HCT116 (cell line): ENCODE measurements around the gene TRPM3. TPM values are rescaled to one million over a fixed set of nuclear protein-coding genes. Genes with fewer than 3 reads are reported as not detected.

Experiments used
- ATAC-seq: fragments of 200-7000 bp; cut with Tn5 transposase; 2 replicates; pipeline ENCODE4 v1.9.1; 2020; ENCODE audit warnings: mild to moderate bottlenecking, moderate library complexity
- BruUV-seq: library from RNA; stranded (reverse); fragments of 400-500 nt; replicated peaks from 2 replicates; lab custom pipeline; 2021; lab: Mats Ljungman, UMichigan
- CTCF ChIA-PET: fragments of 300-600 bp; sonication (Branson Sonifier 250); formaldehyde crosslinking; loops from one replicate; lab custom pipeline; 2021; ENCODE audit warnings: antibody characterized with exemption; lab: Charles Lee
- POLR2A ChIA-PET: fragments of 300-600, 350-600 bp; sonication (Branson Sonifier 250); formaldehyde crosslinking; loops from one replicate; lab custom pipeline; 2021; ENCODE audit warnings: antibody characterized with exemption; lab: Charles Lee
- RAD21 ChIA-PET, 2 experiments: fragments of 300-600 bp; sonication (Branson Sonifier 250); formaldehyde crosslinking; loops; one replicate each; lab custom pipeline; 2023; ENCODE audit warnings: low total read pairs in 2 of 2; ENCODE audit not compliant: uncharacterized antibody in 2 of 2, unreplicated experiment in 2 of 2, low non-redundant PET in 1 of 2; lab: Charles Lee
- DNase-seq: peaks from one replicate; pipeline ENCODE4 v3.0.0-alpha.2; 2010; ENCODE audit warnings: low read depth, low spot score
- H2AFZ ChIP-seq: fragments of 200-600 bp; shearing (Covaris generic), sonication (generic); 2 replicates; pipeline ENCODE4 v1.6.1; 2017; ENCODE audit warnings: low read depth, mixed run types, mixed read lengths, antibody characterized with exemption, low read length; ENCODE audit not compliant: poor library complexity, severe bottlenecking
- H3K27ac ChIP-seq: 2 replicates; pipeline ENCODE4 v1.5.1; 2012; ENCODE audit warnings: low read depth, low read length
- H3K27me3 ChIP-seq: fragments of 200-600 bp; sonication (generic); 2 replicates; pipeline ENCODE4 v1.6.1; 2016; ENCODE audit warnings: mixed run types, low read length, mixed read lengths; ENCODE audit not compliant: insufficient read depth
- H3K36me3 ChIP-seq, 2 experiments: fragments of 200-500 bp in 1 of 2; fragments of 200-600 bp in 1 of 2; sonication (Bioruptor generic) in 1 of 2; sonication (generic) in 1 of 2; 2 replicates each; pipeline versions ENCODE4 v1.5.1 to v1.6.1; 2014 to 2016; ENCODE audit warnings: low read length in 2 of 2, inconsistent platforms in 1 of 2, mixed read lengths in 1 of 2, mixed run types in 1 of 2; ENCODE audit not compliant: insufficient read depth in 2 of 2, control insufficient read depth in 1 of 2
- H3K4me1 ChIP-seq, 2 experiments: fragments of 200-600 bp in 1 of 2; sonication (generic) in 1 of 2; 2 replicates each; pipeline versions ENCODE4 v1.5.1 to v1.6.1; 2012 to 2017; ENCODE audit warnings: low read length in 2 of 2, inconsistent platforms in 1 of 2, mild to moderate bottlenecking in 1 of 2, mixed read lengths in 1 of 2, mixed run types in 1 of 2, moderate library complexity in 1 of 2; ENCODE audit not compliant: insufficient read depth in 2 of 2, control insufficient read depth in 1 of 2
- H3K4me2 ChIP-seq: fragments of 200-600 bp; sonication (generic); 2 replicates; pipeline ENCODE4 v1.6.1; 2017; ENCODE audit warnings: mixed run types, low read length, mixed read lengths
- H3K4me3 ChIP-seq, 2 experiments: fragments of 200-600 bp in 1 of 2; sonication (generic) in 1 of 2; replicated peaks in 1 of 2; 2 replicates each; pipeline ENCODE4 v1.5.1; 2011 to 2016; ENCODE audit warnings: low read length in 2 of 2, control low read depth in 1 of 2, low read depth in 1 of 2, mild to moderate bottlenecking in 1 of 2, mixed read lengths in 1 of 2, mixed run types in 1 of 2
- H3K79me2 ChIP-seq: fragments of 200-600 bp; sonication (generic); 2 replicates; pipeline ENCODE4 v1.6.1; 2017; ENCODE audit warnings: mild to moderate bottlenecking, mixed run types, low read length, moderate library complexity, mixed read lengths; ENCODE audit not compliant: insufficient read depth
- H3K9ac ChIP-seq: fragments of 200-600 bp; sonication (generic); 2 replicates; pipeline ENCODE4 v1.6.1; 2016; ENCODE audit warnings: low read length, mixed read lengths
- H3K9me2 ChIP-seq: fragments of 200-600 bp; sonication (generic), shearing (Covaris generic); 2 replicates; pipeline ENCODE4 v1.6.1; 2017; ENCODE audit warnings: mixed run types, mild to moderate bottlenecking, moderate library complexity; ENCODE audit not compliant: insufficient read depth
- H3K9me3 ChIP-seq, 2 experiments: fragments of 200-500 bp in 1 of 2; fragments of 200-600 bp in 1 of 2; sonication (Bioruptor generic) in 1 of 2; sonication (generic) in 1 of 2; 2 replicates each; pipeline ENCODE4 v1.6.1; 2014 to 2017; ENCODE audit warnings: low read length in 2 of 2, mixed read lengths in 2 of 2, inconsistent platforms in 1 of 2, low read depth in 1 of 2, mild to moderate bottlenecking in 1 of 2, mixed run types in 1 of 2, moderate library complexity in 1 of 2; ENCODE audit not compliant: control insufficient read depth in 1 of 2, insufficient read depth in 1 of 2
- H4K20me1 ChIP-seq: fragments of 200-600 bp; sonication (generic), shearing (Covaris generic); 2 replicates; pipeline ENCODE4 v1.6.1; 2017; ENCODE audit warnings: mixed run types, mild to moderate bottlenecking, moderate library complexity; ENCODE audit not compliant: insufficient read depth
- ATF3 ChIP-seq: IDR thresholded peaks from 2 replicates; pipeline ENCODE4 v1.6.1; 2012
- CEBPB ChIP-seq: IDR thresholded peaks from 2 replicates; pipeline ENCODE4 v1.6.1; 2012; ENCODE audit warnings: low read depth
- CTCF ChIP-seq, 3 experiments: fragments of 200-600 bp in 1 of 3; sonication (generic) in 1 of 3; IDR thresholded peaks in 2 of 3; conservative IDR thresholded peaks in 1 of 3; 2 replicates each; pipeline ENCODE4 v1.5.1; 2012 to 2017; ENCODE audit warnings: low read depth in 2 of 3, low read length in 2 of 3, antibody characterized with exemption in 1 of 3, borderline replicate concordance in 1 of 3, control low read depth in 1 of 3, mild to moderate bottlenecking in 1 of 3, mixed read lengths in 1 of 3, mixed run types in 1 of 3, moderate library complexity in 1 of 3; ENCODE audit not compliant: insufficient read depth in 1 of 3
- EGR1 ChIP-seq: IDR thresholded peaks from 2 replicates; pipeline ENCODE4 v1.6.1; 2012; ENCODE audit warnings: low read depth
- ELF1 ChIP-seq: IDR thresholded peaks from 2 replicates; pipeline ENCODE4 v1.6.1; 2012; ENCODE audit warnings: low read depth, borderline replicate concordance
- JUND ChIP-seq: IDR thresholded peaks from 2 replicates; pipeline ENCODE4 v1.6.1; 2012
- MAX ChIP-seq: IDR thresholded peaks from 2 replicates; pipeline ENCODE4 v1.6.1; 2012
- POLR2A ChIP-seq: IDR thresholded peaks from 2 replicates; pipeline ENCODE4 v1.7.0; 2011; ENCODE audit warnings: borderline replicate concordance; ENCODE audit not compliant: insufficient read depth, insufficient read length; ENCODE audit errors: extremely low read depth
- POLR2AphosphoS5 ChIP-seq: IDR thresholded peaks from 2 replicates; pipeline ENCODE4 v1.6.1; 2011; ENCODE audit warnings: mild to moderate bottlenecking, low read depth, low read length, moderate library complexity
- RAD21 ChIP-seq: IDR thresholded peaks from 2 replicates; pipeline ENCODE4 v1.6.1; 2012; ENCODE audit warnings: low read depth, mild to moderate bottlenecking
- REST ChIP-seq: IDR thresholded peaks from 2 replicates; pipeline ENCODE4 v1.6.1; 2012; ENCODE audit warnings: low read depth
- SIN3A ChIP-seq: IDR thresholded peaks from 2 replicates; pipeline ENCODE4 v1.6.1; 2012; ENCODE audit warnings: low read depth
- SP1 ChIP-seq: IDR thresholded peaks from 2 replicates; pipeline ENCODE4 v1.6.1; 2012; ENCODE audit warnings: low read depth
- SRF ChIP-seq: IDR thresholded peaks from 2 replicates; pipeline ENCODE4 v1.6.1; 2012; ENCODE audit warnings: low read depth
- YY1 ChIP-seq: IDR thresholded peaks from 2 replicates; pipeline ENCODE4 v1.6.1; 2011; ENCODE audit warnings: low read length, low read depth, moderate library complexity, mild to moderate bottlenecking; ENCODE audit not compliant: insufficient replicate concordance; ENCODE audit errors: extremely low read depth
- ZBTB33 ChIP-seq: IDR thresholded peaks from 2 replicates; pipeline ENCODE4 v1.6.1; 2011; ENCODE audit warnings: mild to moderate bottlenecking, low read length, moderate library complexity; ENCODE audit not compliant: insufficient replicate concordance; ENCODE audit errors: extremely low read depth
- ZFX ChIP-seq: fragments of 450-650 bp; IDR thresholded peaks from 2 replicates; pipeline ENCODE4 v1.6.1; 2017
- intact Hi-C: fragments of 100-400 bp; cut with micrococcal nuclease; formaldehyde crosslinking; loops from 2 replicates; pipeline ENCODE4 v1.10.0; 2022
- total RNA-seq: library from RNA; stranded (reverse); gene quantifications from one replicate; pipeline ENCODE4 v1.2.1, GENCODE V29; 2021; ENCODE audit not compliant: unreplicated experiment

Gene TRPM3
- total RNA-seq, 1 experiment from 2014 or later, result not detected

GRCh38 chr9:70500793-70501192, 620.6 kb downstream of the TRPM3 start (continued):
- TF ChIP-seq SIN3A, result no peak

- H3K9ac ChIP-seq, result no peak overlapping the region
- H3K27me3 ChIP-seq, result no peaks in the 10 kb centered on the region
- H3K9me2 ChIP-seq, result no peaks in the 10 kb centered on the region
- H3K9me3 ChIP-seq, result no peaks in the 10 kb centered on the region
- DNase-seq (no peak), ATAC-seq (no peak)
- no peak overlapping the region for H2AFZ ChIP-seq
- no peaks in the 10 kb centered on the region for H3K36me3 ChIP-seq
- H3K4me3 ChIP-seq, result no peak overlapping the region
- H3K27ac ChIP-seq, result no peak overlapping the region
- no TSS peak for BruUV-seq
- RAD21 ChIA-PET, result no interaction called here
- H3K4me1 ChIP-seq, result no peaks in the 10 kb centered on the region
- H3K79me2 ChIP-seq, result no peaks in the 10 kb centered on the region
- no peak overlapping the region for H3K4me2 ChIP-seq
- no peak for TF ChIP-seq ZBTB33
- TF ChIP-seq CEBPB, result no peak
- no peak for TF ChIP-seq RAD21
- TF ChIP-seq REST, result no peak
- no peak for TF ChIP-seq POLR2AphosphoS5
- TF ChIP-seq CTCF (IDR thresholded peaks at IDR 0.05 in 2 of 3, conservative IDR thresholded peaks at IDR 0.05 in 1 of 3; ENCODE audit: borderline replicate concordance in 1 of 3, insufficient read depth in 1 of 3, low read depth in 2 of 3, low read length in 2 of 3), result no peak
- no peak for TF ChIP-seq SRF
- no peak for TF ChIP-seq SIN3A
- TF ChIP-seq MAX, result no peak
- no peak for TF ChIP-seq ELF1
- no peak for TF ChIP-seq ATF3
- TF ChIP-seq SP1, result no peak
- TF ChIP-seq EGR1, result no peak
- TF ChIP-seq JUND, result no peak
- TF ChIP-seq YY1, result no peak
- no peak for TF ChIP-seq ZFX
- no peak for TF ChIP-seq POLR2A
- no peaks in the 10 kb centered on the region for H4K20me1 ChIP-seq
- CTCF ChIA-PET, result no interaction called here
- POLR2A ChIA-PET, result no interaction called here
- intact Hi-C loops, result no loop called here
These were observed 621.8 kb downstream of the TRPM3 start for GRCh38 chr9:70499621-70500020.
